Measurements from ENCODE around the gene GRHL1. TPM values are rescaled to one million over a fixed set of nuclear protein-coding genes. Genes with fewer than 3 reads are reported as not detected.
A peak's percentile ranks its signal among the peaks of the same experiment; 100 is the strongest.

GRHL1 gene
- total RNA-seq, 2 donors from 2014 or later, result 1.3 to 3.2 TPM

DNA sequence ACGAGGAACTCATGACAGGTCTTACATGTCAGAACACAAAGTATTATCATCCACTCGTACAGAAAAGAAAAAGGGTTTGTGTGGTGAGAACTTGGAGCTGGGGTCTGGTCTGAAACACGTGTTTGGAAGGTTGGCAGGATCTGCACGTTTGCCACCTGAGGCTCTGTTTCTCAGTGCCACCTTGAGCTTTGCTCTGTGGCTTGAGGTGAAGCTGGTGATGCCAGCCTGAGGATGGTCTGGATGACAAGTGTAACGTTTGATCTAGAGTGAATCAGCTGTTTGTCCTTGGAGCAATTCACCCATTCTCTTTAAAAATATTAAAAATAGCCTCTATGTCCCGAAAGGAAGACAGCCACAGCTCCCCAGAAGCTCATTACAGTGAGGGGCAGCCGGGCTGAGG, 46.4 kb downstream of the GRHL1 start:
- Histone ChIP-seq H3K9me3 (no peaks in the 10 kb centered on the region), H3K27ac (peak overlapping the region; percentile 61 to 86), H3K27me3 (no peaks in the 10 kb centered on the region), H3K4me1 (peaks cover 0 to 54% of the 10 kb centered on the region in 2 donors), H3K4me3 (no peak overlapping the region), H3K36me3 (no peaks in the 10 kb centered on the region)
- DNase-seq (ENCODE audit: low spot score), result no peak
- TF ChIP-seq, protein P1, sequence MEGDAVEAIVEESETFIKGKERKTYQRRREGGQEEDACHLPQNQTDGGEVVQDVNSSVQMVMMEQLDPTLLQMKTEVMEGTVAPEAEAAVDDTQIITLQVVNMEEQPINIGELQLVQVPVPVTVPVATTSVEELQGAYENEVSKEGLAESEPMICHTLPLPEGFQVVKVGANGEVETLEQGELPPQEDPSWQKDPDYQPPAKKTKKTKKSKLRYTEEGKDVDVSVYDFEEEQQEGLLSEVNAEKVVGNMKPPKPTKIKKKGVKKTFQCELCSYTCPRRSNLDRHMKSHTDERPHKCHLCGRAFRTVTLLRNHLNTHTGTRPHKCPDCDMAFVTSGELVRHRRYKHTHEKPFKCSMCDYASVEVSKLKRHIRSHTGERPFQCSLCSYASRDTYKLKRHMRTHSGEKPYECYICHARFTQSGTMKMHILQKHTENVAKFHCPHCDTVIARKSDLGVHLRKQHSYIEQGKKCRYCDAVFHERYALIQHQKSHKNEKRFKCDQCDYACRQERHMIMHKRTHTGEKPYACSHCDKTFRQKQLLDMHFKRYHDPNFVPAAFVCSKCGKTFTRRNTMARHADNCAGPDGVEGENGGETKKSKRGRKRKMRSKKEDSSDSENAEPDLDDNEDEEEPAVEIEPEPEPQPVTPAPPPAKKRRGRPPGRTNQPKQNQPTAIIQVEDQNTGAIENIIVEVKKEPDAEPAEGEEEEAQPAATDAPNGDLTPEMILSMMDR (IDR thresholded peaks at IDR 0.05), result no peak

DNA sequence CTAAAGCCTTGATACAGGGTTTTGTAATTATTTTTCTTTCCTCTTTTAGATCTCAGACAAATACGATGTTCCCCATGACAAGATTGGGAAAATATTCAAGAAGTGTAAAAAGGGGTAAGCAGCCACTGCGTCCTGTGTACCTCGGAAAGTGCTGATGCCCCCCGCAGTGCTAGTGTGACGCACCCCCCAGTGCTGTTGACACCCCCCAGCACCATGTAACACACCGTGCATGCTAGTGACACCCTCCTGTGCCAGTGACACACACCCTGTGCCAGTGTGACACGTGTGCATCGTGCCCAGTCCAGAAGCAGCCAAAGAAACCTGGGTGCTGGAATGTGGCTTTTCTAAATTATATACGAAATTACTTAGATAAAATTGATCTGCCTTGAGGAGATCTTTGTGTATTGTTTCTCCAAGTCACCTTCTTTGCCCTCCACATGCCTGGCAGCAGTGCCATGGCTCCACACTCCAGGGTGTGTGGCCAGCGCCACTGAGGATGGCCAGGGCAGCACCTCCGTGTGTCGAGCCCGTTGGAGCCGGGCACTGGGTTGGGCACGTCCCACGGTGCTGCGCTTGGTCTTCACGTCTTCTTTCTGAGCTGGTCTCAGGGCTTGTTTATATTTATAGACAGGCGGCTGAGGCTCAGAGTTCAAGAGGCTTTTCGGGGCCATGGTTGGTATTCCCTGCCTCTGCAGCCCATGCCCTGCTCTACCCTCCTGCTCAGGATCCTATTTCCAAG, 47.6 kb downstream of the GRHL1 start:
- DNase-seq (ENCODE audit: low spot score), result no peak
- peak overlapping the region; percentile 62 to 67 for H3K27ac ChIP-seq
- H3K4me1 ChIP-seq, result peaks cover 0 to 42% of the 10 kb centered on the region in 2 donors
- H3K9me3 ChIP-seq, result no peaks in the 10 kb centered on the region
- no peaks in the 10 kb centered on the region for H3K27me3 ChIP-seq
- H3K36me3 ChIP-seq, result no peaks in the 10 kb centered on the region
- TF ChIP-seq, protein P1 (IDR thresholded peaks at IDR 0.05), result no peak
- H3K4me3 ChIP-seq, result no peak overlapping the region

DNA sequence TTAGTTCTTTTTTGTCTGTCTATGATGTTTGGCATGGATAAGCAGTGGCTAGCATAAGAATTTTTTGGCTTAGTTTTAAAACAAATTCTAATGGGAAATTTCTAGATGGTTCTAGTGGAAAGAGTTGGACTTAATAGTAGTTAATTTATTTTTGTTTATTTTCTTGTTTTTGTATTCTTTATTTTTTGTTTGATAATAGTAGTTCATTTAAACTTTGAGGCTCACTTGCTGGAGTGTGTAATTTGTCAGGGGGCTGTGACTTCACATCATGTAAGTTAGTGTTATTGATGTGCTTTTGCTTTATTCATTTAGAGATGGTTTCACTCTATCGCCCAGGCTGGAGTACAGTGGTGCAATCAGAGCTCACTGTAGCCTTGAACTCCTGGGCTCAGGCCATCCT, 48.2 kb downstream of the GRHL1 start:
- Histone ChIP-seq H3K4me1 (peaks cover 0 to 36% of the 10 kb centered on the region in 2 donors), H3K27ac (peak overlapping the region; percentile 62 to 67), H3K9me3 (no peaks in the 10 kb centered on the region), H3K4me3 (no peak overlapping the region), H3K36me3 (no peaks in the 10 kb centered on the region), H3K27me3 (no peaks in the 10 kb centered on the region)
- DNase-seq (ENCODE audit: low spot score), result no peak
- TF ChIP-seq, protein P1 (IDR thresholded peaks at IDR 0.05), result no peak

DNA sequence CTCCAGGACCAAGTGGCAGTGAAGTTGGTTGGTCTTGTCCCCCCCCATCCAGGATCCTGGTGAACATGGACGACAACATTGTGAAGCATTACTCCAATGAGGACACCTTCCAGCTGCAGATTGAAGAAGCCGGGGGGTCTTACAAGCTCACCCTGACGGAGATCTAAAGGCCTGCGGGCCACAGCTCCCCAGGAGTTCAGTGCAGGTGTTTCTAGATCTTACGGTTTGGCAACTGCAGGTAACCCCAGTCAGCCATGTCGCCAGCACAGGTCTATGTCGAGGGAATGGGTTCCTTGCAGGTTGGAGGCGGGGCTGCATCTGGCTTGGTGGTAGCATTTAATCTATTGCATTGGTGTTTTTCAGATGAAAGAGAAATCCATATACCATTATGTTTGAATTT, 49.0 kb downstream of the GRHL1 start:
- TF ChIP-seq, protein P1 (IDR thresholded peaks at IDR 0.05), result no peak
- Histone ChIP-seq H3K9me3 (no peaks in the 10 kb centered on the region), H3K27me3 (no peaks in the 10 kb centered on the region), H3K27ac (no peak overlapping the region), H3K4me1 (peaks cover 0 to 28% of the 10 kb centered on the region in 2 donors), H3K36me3 (no peaks in the 10 kb centered on the region), H3K4me3 (no peak overlapping the region)
- no peak for DNase-seq (ENCODE audit: low spot score)

DNA sequence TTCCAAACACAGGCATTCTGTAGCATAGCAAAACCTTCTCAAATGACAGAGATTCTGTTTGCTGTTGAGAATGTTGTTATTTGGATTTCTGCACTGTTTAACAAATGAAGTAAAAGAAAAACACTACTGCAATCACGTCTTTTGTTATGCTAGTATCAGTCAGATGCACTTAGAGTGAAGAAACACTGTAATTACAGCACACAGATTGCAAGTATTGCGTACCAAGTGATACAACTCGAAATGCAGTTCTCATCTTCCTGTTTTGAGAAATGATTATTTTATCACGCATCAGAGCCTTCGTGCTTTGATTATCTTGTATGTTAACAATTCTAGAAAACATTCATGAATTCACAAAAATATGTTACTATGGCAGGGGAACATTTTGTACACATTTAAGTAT, 50.1 kb downstream of the GRHL1 start:
- DNase-seq (ENCODE audit: low spot score), result no peak
- no peak overlapping the region for H3K4me3 ChIP-seq
- no peaks in the 10 kb centered on the region for H3K36me3 ChIP-seq
- H3K27ac ChIP-seq, result no peak overlapping the region
- TF ChIP-seq, protein P1 (IDR thresholded peaks at IDR 0.05), result no peak
- peaks cover 0 to 21% of the 10 kb centered on the region in 2 donors for H3K4me1 ChIP-seq
- no peaks in the 10 kb centered on the region for H3K27me3 ChIP-seq
- no peaks in the 10 kb centered on the region for H3K9me3 ChIP-seq

DNA sequence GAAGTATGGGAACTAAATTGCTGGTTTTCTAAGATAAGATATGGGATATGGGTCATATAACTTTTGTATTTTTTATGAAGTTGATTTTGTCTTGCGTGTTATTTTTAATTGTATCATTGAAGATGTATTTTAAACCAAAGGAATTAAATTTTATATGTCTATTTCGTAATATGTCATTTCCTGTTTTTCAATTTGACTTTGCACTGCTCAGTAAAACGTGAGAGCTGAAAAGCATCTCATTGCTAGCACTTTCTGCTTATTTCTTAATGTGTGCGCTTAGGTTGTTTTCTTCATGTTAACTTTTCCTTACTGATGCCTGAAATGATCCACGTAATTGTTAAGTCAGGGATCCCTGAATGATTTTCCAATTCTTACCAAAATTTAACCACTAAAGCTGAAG, 50.6 kb downstream of the GRHL1 start:
- TF ChIP-seq, protein P1 (IDR thresholded peaks at IDR 0.05), result no peak
- no peaks in the 10 kb centered on the region for H3K27me3 ChIP-seq
- no peaks in the 10 kb centered on the region for H3K9me3 ChIP-seq
- no peak overlapping the region for H3K4me3 ChIP-seq
- H3K36me3 ChIP-seq, result no peaks in the 10 kb centered on the region
- H3K4me1 ChIP-seq, result peaks cover 0 to 21% of the 10 kb centered on the region in 2 donors
- H3K27ac ChIP-seq, result no peak overlapping the region
- no peak for DNase-seq (ENCODE audit: low spot score)
